ENCODE results near the gene NUMBL. TPM values are rescaled to one million over a fixed set of nuclear protein-coding genes. Genes with fewer than 3 reads are reported as not detected.

NUMBL gene
- total and polyA plus RNA-seq, 2 of the 4 experiments (the other 2 are of a cell fraction), result 6.3 to 29.0 TPM

DNA sequence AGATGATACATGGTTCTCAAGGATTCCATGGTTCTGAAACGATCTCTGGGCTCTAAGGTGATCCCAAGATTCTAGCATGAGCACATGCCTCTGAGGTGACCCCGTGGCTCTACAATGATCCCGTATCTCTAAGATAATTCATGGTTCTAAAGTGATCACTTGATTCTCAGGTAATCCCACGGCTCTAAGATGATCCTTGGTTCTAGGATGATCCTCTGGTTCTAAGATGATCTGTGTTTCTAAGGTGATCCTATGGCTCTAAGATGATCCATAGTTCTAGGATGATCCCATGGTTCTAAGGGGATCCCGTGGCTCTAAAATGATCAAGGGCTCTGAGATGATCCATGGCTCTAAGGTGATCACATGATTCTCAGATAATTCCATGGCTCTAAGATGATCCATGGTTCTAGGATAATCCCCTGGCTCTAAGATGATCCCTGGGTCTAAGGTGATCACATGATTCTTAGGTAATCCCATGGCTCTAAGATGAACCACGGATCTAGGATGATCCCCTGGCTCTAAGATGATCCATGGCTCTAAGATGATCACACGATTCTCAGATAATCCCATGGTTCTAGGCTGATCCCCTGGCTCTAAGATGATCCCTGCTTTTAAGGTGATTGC is 21.3 kb downstream of the NUMBL start:
- H3K79me1 ChIP-seq (ENCODE audit: low read depth in 1 of 2, low read length in 2 of 2), result peaks cover 4 to 21% of the 10 kb centered on the region in 2 experiments; a peak in 3 of 4 replicates
- no peak overlapping the region for H3K4ac ChIP-seq (ENCODE audit: low read depth, low read length)
- 0 out of 2 replicates have a peak, but pooled peaks cover 6% of the 10 kb centered on the region for H4K20me1 ChIP-seq (ENCODE audit: insufficient read depth, low read length)
- H4K5ac ChIP-seq (ENCODE audit: low read depth, low read length), result no peak overlapping the region
- peaks cover 69% of the 10 kb centered on the region for H3K36me3 ChIP-seq (ENCODE audit: control insufficient read depth, insufficient read depth, low read length)
- no peak overlapping the region for H4K8ac ChIP-seq (ENCODE audit: low read depth in 2 of 2, low read length in 2 of 2)
- intact Hi-C loops (cut with micrococcal nuclease) (no loop called here), dilution Hi-C loops (cut with HindIII; ENCODE audit: low sequenced_read_pairs, unreplicated experiment) (no loop called here), in situ Hi-C loops (cut with MboI; ENCODE audit: low sequenced_read_pairs) (loop anchor here (25.0 kb wide), 1 partner anchor 593 kb away; the partner anchor contains the start of gene HNRNPUL1)
- peaks cover under 1% of the 10 kb centered on the region for H3K4me1 ChIP-seq (ENCODE audit: control insufficient read depth, insufficient read depth, low read length)
- H2AFZ ChIP-seq (replicated peaks; ENCODE audit: low read length, poor library complexity), result no peak overlapping the region
- ChIA-PET CTCF (no interaction called here), POLR2A (ENCODE audit: unreplicated experiment) (no interaction called here)
- H3K9me3 ChIP-seq (ENCODE audit: control insufficient read depth, insufficient read depth, low read length), result peaks cover 2% of the 10 kb centered on the region; the same call in 1 of the 2 replicates
- no peak overlapping the region for H3K4me3 ChIP-seq (ENCODE audit: insufficient read depth, low read depth, low read length)
- ATAC-seq (ENCODE audit: low read depth) (no peak), DNase-seq (no peak)
- H3K27ac ChIP-seq (ENCODE audit: insufficient read depth, low read length), result no peak overlapping the region
- no peak overlapping the region for H2BK120ac ChIP-seq (ENCODE audit: low read depth, low read length)
- H3K23ac ChIP-seq (ENCODE audit: low read depth, low read length), result no peak overlapping the region
- no peaks in the 10 kb centered on the region for H3K27me3 ChIP-seq (ENCODE audit: control insufficient read depth, insufficient read depth, low read length)
- no peak overlapping the region for H2BK5ac ChIP-seq (ENCODE audit: low read depth, low read length, poor library complexity, severe bottlenecking)
- no peak overlapping the region for H2AK9ac ChIP-seq (replicated peaks; ENCODE audit: low read depth, low read length, poor library complexity)
- no peak overlapping the region for H2BK15ac ChIP-seq (ENCODE audit: low read depth, low read length)
- no peak overlapping the region for H3K56ac ChIP-seq (ENCODE audit: extremely low read depth, insufficient read depth, low read length)
- no peak overlapping the region for H3K9ac ChIP-seq (ENCODE audit: low read depth, low read length)
- H2BK20ac ChIP-seq (ENCODE audit: low read depth, low read length), result no peak overlapping the region
- BruUV-seq (replicated peaks), result no TSS peak
- no peak overlapping the region for H4K91ac ChIP-seq (ENCODE audit: insufficient read depth, low read depth, low read length)
- WGBS, 2 experiments (ENCODE audit: extremely low coverage in 2 of 2, insufficient read length in 1 of 2), result 100% methylated on average over 3 of the region's 7 CpGs; no CpG with 5 or more reads in 1 of the 2 experiments
- TF ChIP-seq RAD21 (IDR thresholded peaks at IDR 0.05; ENCODE audit: low read length) (no peak), FOS (IDR thresholded peaks at IDR 0.05; ENCODE audit: low read depth, low read length) (no peak), CEBPB (IDR thresholded peaks at IDR 0.05; ENCODE audit: low read depth, low read length) (no peak), RCOR1 (IDR thresholded peaks at IDR 0.05; ENCODE audit: insufficient replicate concordance, low read length) (no peak), CHD1 (IDR thresholded peaks at IDR 0.05; ENCODE audit: low read depth, low read length) (no peak)
- TF ChIP-seq, protein P1, sequence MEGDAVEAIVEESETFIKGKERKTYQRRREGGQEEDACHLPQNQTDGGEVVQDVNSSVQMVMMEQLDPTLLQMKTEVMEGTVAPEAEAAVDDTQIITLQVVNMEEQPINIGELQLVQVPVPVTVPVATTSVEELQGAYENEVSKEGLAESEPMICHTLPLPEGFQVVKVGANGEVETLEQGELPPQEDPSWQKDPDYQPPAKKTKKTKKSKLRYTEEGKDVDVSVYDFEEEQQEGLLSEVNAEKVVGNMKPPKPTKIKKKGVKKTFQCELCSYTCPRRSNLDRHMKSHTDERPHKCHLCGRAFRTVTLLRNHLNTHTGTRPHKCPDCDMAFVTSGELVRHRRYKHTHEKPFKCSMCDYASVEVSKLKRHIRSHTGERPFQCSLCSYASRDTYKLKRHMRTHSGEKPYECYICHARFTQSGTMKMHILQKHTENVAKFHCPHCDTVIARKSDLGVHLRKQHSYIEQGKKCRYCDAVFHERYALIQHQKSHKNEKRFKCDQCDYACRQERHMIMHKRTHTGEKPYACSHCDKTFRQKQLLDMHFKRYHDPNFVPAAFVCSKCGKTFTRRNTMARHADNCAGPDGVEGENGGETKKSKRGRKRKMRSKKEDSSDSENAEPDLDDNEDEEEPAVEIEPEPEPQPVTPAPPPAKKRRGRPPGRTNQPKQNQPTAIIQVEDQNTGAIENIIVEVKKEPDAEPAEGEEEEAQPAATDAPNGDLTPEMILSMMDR (conservative IDR thresholded peaks at IDR 0.05; ENCODE audit: low read depth, low read length), result no peak
- TF ChIP-seq, protein P2, sequence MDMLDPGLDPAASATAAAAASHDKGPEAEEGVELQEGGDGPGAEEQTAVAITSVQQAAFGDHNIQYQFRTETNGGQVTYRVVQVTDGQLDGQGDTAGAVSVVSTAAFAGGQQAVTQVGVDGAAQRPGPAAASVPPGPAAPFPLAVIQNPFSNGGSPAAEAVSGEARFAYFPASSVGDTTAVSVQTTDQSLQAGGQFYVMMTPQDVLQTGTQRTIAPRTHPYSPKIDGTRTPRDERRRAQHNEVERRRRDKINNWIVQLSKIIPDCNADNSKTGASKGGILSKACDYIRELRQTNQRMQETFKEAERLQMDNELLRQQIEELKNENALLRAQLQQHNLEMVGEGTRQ (IDR thresholded peaks at IDR 0.05; ENCODE audit: low read depth, low read length), result no peak
- TF ChIP-seq, protein P3, sequence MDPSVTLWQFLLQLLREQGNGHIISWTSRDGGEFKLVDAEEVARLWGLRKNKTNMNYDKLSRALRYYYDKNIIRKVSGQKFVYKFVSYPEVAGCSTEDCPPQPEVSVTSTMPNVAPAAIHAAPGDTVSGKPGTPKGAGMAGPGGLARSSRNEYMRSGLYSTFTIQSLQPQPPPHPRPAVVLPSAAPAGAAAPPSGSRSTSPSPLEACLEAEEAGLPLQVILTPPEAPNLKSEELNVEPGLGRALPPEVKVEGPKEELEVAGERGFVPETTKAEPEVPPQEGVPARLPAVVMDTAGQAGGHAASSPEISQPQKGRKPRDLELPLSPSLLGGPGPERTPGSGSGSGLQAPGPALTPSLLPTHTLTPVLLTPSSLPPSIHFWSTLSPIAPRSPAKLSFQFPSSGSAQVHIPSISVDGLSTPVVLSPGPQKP (IDR thresholded peaks at IDR 0.05; ENCODE audit: borderline replicate concordance, low read depth, low read length), result no peak
- H3K4me2 ChIP-seq (ENCODE audit: low read depth, low read length), result no peak overlapping the region
- H3K9me1 ChIP-seq (ENCODE audit: insufficient read depth, low read length), result peaks cover 16% of the 10 kb centered on the region
- no peak overlapping the region for H2AK5ac ChIP-seq (ENCODE audit: low read depth, low read length)
- no peak overlapping the region for H3K14ac ChIP-seq (replicated peaks; ENCODE audit: low read depth, low read length)
- no peak overlapping the region for H3K18ac ChIP-seq (ENCODE audit: low read depth, low read length)
